Fibroblast of mammary gland (primary cell): ENCODE data around the gene GRIK3.

ENCODE experiments used
- DNase-seq: peaks from one replicate; pipeline ENCODE4 v3.0.0-alpha.2; 2010; ENCODE audit warnings: low read depth
- H3K4me3 ChIP-seq: 2 replicates; pipeline ENCODE4 v1.5.1; 2011; ENCODE audit warnings: low read depth, mild to moderate bottlenecking, low read length, moderate library complexity; ENCODE audit not compliant: control insufficient read depth
- TF ChIP-seq, protein P1 (sequence below): conservative IDR thresholded peaks from 2 replicates; pipeline ENCODE4 v1.5.1; 2011; ENCODE audit warnings: low read depth, low read length, inconsistent platforms; ENCODE audit not compliant: control insufficient read depth, insufficient read depth

GRIK3 gene

DNA sequence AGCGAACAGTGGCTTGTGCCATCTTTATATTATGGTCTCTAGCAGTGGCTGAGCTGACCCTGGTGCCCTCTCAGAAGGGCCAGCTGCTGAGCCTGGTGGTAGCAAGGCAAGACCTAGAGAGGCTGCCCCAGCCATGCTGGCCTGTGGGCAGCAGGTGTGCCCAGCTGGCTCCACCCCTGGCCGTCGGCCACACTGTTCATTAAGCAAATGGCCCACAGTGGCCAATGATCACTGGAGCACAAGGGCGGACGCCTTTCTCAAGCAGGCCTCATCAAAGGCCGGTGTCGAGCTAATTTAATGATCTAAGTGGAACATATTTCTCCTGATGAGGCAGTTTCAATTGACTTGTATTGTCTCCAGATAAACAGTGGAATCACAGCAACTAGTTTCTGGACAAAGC, 89.4 kb downstream of the GRIK3 start:
- no peak for DNase-seq
- TF ChIP-seq, protein P1, sequence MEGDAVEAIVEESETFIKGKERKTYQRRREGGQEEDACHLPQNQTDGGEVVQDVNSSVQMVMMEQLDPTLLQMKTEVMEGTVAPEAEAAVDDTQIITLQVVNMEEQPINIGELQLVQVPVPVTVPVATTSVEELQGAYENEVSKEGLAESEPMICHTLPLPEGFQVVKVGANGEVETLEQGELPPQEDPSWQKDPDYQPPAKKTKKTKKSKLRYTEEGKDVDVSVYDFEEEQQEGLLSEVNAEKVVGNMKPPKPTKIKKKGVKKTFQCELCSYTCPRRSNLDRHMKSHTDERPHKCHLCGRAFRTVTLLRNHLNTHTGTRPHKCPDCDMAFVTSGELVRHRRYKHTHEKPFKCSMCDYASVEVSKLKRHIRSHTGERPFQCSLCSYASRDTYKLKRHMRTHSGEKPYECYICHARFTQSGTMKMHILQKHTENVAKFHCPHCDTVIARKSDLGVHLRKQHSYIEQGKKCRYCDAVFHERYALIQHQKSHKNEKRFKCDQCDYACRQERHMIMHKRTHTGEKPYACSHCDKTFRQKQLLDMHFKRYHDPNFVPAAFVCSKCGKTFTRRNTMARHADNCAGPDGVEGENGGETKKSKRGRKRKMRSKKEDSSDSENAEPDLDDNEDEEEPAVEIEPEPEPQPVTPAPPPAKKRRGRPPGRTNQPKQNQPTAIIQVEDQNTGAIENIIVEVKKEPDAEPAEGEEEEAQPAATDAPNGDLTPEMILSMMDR: no peak
- no peak overlapping the region for H3K4me3 ChIP-seq

DNA sequence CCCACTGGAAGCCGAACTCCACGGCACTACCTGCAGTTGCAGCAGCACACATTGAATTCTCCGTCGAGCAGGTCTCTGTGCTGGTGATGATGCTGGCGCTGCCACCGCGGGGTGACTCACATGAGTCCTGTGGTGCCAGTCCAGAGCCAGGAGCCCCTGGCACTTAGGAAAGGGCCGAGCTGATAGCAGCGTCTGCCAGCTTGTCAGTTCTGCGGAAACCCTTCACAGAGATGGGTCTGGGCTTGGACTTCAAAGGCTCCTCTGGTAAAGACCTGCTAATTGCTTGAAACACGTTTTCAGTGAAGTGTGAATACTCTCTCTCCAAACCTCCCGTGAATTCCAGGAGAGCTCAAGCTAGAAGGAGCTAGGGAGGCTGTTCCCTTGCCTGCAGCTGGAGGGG, 92.2 kb downstream of the GRIK3 start:
- no peak overlapping the region for H3K4me3 ChIP-seq
- TF ChIP-seq, protein P1: no peak
- DNase-seq: no peak

DNA sequence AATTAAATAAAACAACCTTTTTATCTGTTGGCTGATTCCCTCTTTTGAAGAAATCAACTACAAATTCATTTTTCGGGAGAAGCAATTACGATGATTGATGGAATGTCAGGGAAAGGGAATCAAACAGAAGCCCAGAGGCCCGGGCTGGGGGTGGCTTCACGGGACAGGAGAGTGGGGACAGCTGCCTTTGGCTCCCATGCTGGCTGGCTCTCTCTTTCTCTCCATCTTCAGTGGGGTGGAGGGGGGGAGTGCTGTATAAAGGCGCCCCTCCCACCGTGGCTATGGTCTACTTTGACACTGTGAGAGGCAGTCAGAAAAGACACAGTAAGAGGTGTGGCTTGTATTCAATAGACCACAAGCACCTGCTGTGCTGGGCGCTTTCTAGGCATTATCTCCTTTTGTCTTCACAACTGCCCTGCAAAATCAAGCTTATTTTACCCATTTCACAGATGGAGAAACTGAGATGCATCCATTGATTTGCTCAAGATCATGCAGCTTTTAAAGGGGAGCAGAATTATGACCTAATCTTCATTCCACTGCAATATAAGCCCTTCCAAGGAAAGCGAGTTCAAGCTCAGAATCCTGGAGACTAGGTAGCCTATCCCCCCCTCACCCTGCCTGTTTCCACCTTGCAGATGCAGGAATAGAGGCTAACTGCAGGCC, 92.9 kb downstream of the GRIK3 start:
- no peak for DNase-seq
- TF ChIP-seq, protein P1: no peak
- H3K4me3 ChIP-seq: no peak overlapping the region

DNA sequence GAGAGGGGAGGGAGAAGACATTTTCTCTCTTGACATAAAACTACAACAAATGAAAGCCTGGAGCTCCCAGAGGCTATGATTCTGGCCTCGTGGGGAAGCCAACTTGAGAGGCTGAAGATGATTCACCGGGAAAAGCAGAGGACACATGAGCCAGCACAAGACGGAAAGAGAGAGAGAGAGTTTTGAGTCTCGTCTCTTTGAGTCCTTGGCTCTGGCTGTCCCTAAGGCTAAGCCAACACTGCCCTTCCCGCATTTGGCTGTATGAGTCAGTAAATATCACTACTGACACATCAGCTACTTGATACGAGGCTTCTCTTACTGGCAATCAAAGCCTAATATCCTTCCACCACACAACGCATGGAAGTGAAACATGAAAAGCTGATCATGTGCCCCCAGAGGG, 95.5 kb downstream of the GRIK3 start:
- H3K4me3 ChIP-seq: no peak overlapping the region
- TF ChIP-seq, protein P1: no peak
- no peak for DNase-seq

DNA sequence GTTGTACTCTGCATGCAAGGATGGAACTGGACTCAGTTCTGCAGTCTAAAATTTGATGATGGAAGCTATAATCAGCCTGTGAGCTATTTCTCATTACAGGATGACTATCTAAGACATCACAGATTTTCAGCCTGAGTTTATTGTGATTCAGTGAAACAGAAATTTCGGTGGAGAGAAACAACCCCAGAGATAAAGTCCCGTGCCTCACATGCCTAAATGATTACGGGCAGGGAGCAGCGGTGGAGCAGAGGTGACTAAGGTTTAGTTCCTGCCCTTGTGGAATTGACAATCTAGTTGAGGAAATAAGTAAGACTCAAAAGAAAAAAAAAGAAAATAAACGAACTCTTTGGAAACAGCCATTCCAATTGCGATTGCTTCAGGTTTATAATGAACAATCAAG, 96.9 kb downstream of the GRIK3 start:
- TF ChIP-seq, protein P1: no peak
- DNase-seq: no peak
- no peak overlapping the region for H3K4me3 ChIP-seq

DNA sequence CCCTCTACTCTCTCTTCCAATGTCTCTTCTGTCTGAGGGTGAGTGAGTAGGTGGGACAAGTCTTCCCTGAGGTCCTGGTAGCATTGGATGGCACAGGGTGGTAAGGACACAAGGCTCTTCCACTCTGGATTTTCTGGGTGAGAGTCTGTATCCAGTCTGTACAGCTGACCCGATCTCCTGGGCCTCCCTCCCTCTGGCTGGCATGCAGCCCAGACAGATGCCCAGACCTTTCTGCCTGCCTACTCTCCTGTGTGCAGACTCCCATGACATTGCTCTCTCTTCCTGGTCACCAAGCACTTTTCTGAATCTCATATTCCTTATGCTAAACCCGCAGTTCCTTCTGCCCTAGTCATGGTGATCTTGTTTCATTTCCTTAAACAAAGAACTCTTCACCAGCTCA, 100.3 kb downstream of the GRIK3 start:
- H3K4me3 ChIP-seq: no peak overlapping the region
- no peak for DNase-seq

DNA sequence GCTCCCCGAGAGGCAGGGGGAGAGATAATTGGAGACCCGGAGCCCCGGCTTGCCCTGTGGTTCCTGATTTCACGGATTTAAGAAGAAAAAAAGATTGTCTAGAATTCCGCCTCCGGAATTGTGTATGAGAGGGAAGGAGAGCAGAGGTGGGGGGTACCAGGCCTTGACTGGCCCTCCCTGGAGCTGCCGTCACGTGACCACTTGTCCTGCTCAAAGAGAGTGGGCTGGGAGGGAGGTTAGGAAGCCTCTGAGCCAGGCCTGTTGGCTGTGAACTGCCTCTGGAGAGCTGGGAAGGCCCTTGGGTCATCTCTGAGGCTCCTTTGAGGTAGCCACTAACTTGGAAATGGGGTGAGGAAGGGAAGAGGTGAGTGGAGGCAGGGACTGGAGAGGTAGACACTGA, 106.5 kb downstream of the GRIK3 start:
- H3K4me3 ChIP-seq: no peak overlapping the region
- DNase-seq: no peak
- TF ChIP-seq, protein P1: no peak

More for the DNA sequence above, 100.3 kb downstream of the GRIK3 start:
- TF ChIP-seq, protein P1: no peak
